ENCODE measurements around the gene NUDT8.
"Not testable (repeated sequence)": the region's sequence is repeated elsewhere in the genome, so short reads cannot be mapped to it uniquely, and the experiment has no call there.

Gene NUDT8

GRCh38 chr11:67610302-67610868 is 19.4 kb downstream of the NUDT8 start:
- no peak for DNase-seq

- no peak for DNase-seq
These were observed 20.4 kb downstream of the NUDT8 start for GRCh38 chr11:67609316-67609715.

GRCh38 chr11:67608486-67608885 is 21.3 kb downstream of the NUDT8 start:
- DNase-seq, result no peak

GRCh38 chr11:67607507-67607906 is 22.2 kb downstream of the NUDT8 start:
- no peak for DNase-seq

GRCh38 chr11:67606492-67607295 is 23.0 kb downstream of the NUDT8 start, which contains the start of gene NDUFV1:
Gene NDUFV1 (plus strand): TSS chr11:67606936. CDS start chr11:67607005, 69 bp downstream.
- DNase-seq, result peak; percentile 85

- peak; percentile 14 for DNase-seq
These were observed 23.6 kb downstream of the NUDT8 start for GRCh38 chr11:67606093-67606491.

GRCh38 chr11:67605231-67606011 is 24.3 kb downstream of the NUDT8 start:
- DNase-seq, result no peak

GRCh38 chr11:67604815-67605214 is 24.9 kb downstream of the NUDT8 start:
- no peak for DNase-seq

- not testable (repeated sequence) for DNase-seq
These were observed 25.6 kb downstream of the NUDT8 start for GRCh38 chr11:67604119-67604518.

GRCh38 chr11:67601098-67601497 is 28.6 kb downstream of the NUDT8 start:
- no peak for DNase-seq

GRCh38 chr11:67600324-67601029 is 29.3 kb downstream of the NUDT8 start:
- no peak for DNase-seq

GRCh38 chr11:67599149-67599548 is 30.6 kb downstream of the NUDT8 start:
- DNase-seq, result no peak

- DNase-seq, result not testable (repeated sequence)
These were observed 31.8 kb downstream of the NUDT8 start for GRCh38 chr11:67597963-67598362.

- DNase-seq, result not testable (repeated sequence)
These were observed 32.3 kb downstream of the NUDT8 start for GRCh38 chr11:67597458-67597857.

GRCh38 chr11:67596753-67597300 is 32.9 kb downstream of the NUDT8 start:
- no peak for DNase-seq

GRCh38 chr11:67594480-67594879 is 35.3 kb downstream of the NUDT8 start:
- no peak for DNase-seq

- DNase-seq, result no peak
These were observed 36.2 kb downstream of the NUDT8 start for GRCh38 chr11:67593565-67593905.

GRCh38 chr11:67592880-67593564 is 36.7 kb downstream of the NUDT8 start:
- DNase-seq, result no peak

GRCh38 chr11:67588899-67589415 is 40.8 kb downstream of the NUDT8 start:
- DNase-seq, result not testable (repeated sequence)

- DNase-seq, result no peak
These were observed 41.6 kb downstream of the NUDT8 start for GRCh38 chr11:67588136-67588503.

GRCh38 chr11:67586568-67587250 is 43.0 kb downstream of the NUDT8 start:
- no peak for DNase-seq
